Panc1 (cell line): Measurements from ENCODE around the gene CDH13. TPM values are rescaled to one million over a fixed set of nuclear protein-coding genes. Genes with fewer than 3 reads are reported as not detected.

Experiments used
- ATAC-seq: fragments of 200-7000 bp; cut with Tn5 transposase; 2 replicates; pipeline ENCODE4 v1.9.1; 2020; ENCODE audit warnings: mild to moderate bottlenecking, moderate library complexity
- BruUV-seq: library from RNA; stranded (reverse); fragments of 400-500 nt; replicated peaks from 2 replicates; lab custom pipeline; 2021; lab: Mats Ljungman, UMichigan
- CTCF ChIA-PET: fragments of 300-600 bp; sonication (Branson Sonifier 250); formaldehyde crosslinking; loops from one replicate; lab custom pipeline; 2022; ENCODE audit warnings: antibody characterized with exemption; lab: Charles Lee
- POLR2A ChIA-PET: fragments of 300-600 bp; sonication (Branson Sonifier 250); formaldehyde crosslinking; loops from one replicate; lab custom pipeline; 2022; ENCODE audit warnings: antibody characterized with exemption; lab: Charles Lee
- DNase-seq: peaks from one replicate; pipeline ENCODE4 v3.0.0-alpha.2; 2010; ENCODE audit warnings: low read depth, low spot score
- H3K27ac ChIP-seq: 2 replicates; pipeline ENCODE4 v1.5.1; 2011; ENCODE audit warnings: mild to moderate bottlenecking, low read length, inconsistent platforms
- H3K27me3 ChIP-seq: fragments of 200-500 bp; sonication (Bioruptor generic); 2 replicates; pipeline ENCODE4 v1.6.0; 2014; ENCODE audit warnings: low read length, inconsistent platforms; ENCODE audit not compliant: control insufficient read depth, insufficient read depth
- H3K36me3 ChIP-seq: fragments of 200-500 bp; sonication (Bioruptor generic); 2 replicates; pipeline ENCODE4 v1.5.1; 2014; ENCODE audit warnings: inconsistent platforms, mild to moderate bottlenecking, low read length, moderate library complexity; ENCODE audit not compliant: control insufficient read depth, insufficient read depth
- H3K4me1 ChIP-seq: 2 replicates; pipeline ENCODE4 v1.5.1; 2011; ENCODE audit warnings: inconsistent platforms, mild to moderate bottlenecking, low read length, moderate library complexity; ENCODE audit not compliant: control insufficient read depth, insufficient read depth
- H3K4me3 ChIP-seq, 2 experiments: 2 replicates each; pipeline ENCODE4 v1.5.1; 2011 to 2012; ENCODE audit warnings: low read depth in 2 of 2, low read length in 2 of 2, mild to moderate bottlenecking in 2 of 2, inconsistent platforms in 1 of 2, moderate library complexity in 1 of 2
- H3K9me3 ChIP-seq: fragments of 200-500 bp; sonication (Bioruptor generic); 2 replicates; pipeline ENCODE4 v1.5.1; 2014; ENCODE audit warnings: low read depth, mild to moderate bottlenecking, inconsistent platforms, low read length, moderate library complexity; ENCODE audit not compliant: control insufficient read depth, insufficient read depth
- POLR2AphosphoS5 ChIP-seq: IDR thresholded peaks from 2 replicates; pipeline ENCODE4 v1.6.1; 2012; ENCODE audit warnings: mild to moderate bottlenecking, low read depth, low read length, moderate library complexity
- SIN3A ChIP-seq: IDR thresholded peaks from 2 replicates; pipeline ENCODE4 v1.6.1; 2012; ENCODE audit warnings: low read depth, mild to moderate bottlenecking, low read length, moderate library complexity, borderline replicate concordance; ENCODE audit not compliant: insufficient read depth
- TCF7L2 ChIP-seq: IDR thresholded peaks from 2 replicates; pipeline ENCODE4 v1.6.1; 2011; ENCODE audit warnings: mild to moderate bottlenecking, low read depth, low read length, inconsistent platforms
- in situ Hi-C: cut with HindIII; loops from 2 replicates; pipeline ENCODE4 v1.10.0; 2016; ENCODE audit warnings: low sequenced_read_pairs, low pct_unique_long_range_greater_than_20kb
- intact Hi-C: fragments of 100-400 bp; cut with micrococcal nuclease; formaldehyde crosslinking; loops from one replicate; pipeline ENCODE4 v1.10.0; 2022; ENCODE audit not compliant: unreplicated experiment
- total RNA-seq: library from RNA; stranded (reverse); gene quantifications from one replicate; pipeline ENCODE4 v1.2.1, GENCODE V29; 2021; ENCODE audit not compliant: unreplicated experiment
- TF ChIP-seq, protein P1 (sequence below): fragments of 450-650 bp; IDR thresholded peaks from 2 replicates; pipeline ENCODE4 v1.5.1; 2017; ENCODE audit warnings: mild to moderate bottlenecking
- TF ChIP-seq, protein P2 (sequence below), 2 experiments: IDR thresholded peaks; 2 replicates each; pipeline ENCODE4 v1.6.1; 2011 to 2012; ENCODE audit warnings: low read depth in 2 of 2, control low read depth in 1 of 2, low read length in 1 of 2, mild to moderate bottlenecking in 1 of 2, moderate library complexity in 1 of 2; ENCODE audit not compliant: insufficient read depth in 1 of 2

Gene CDH13
- total RNA-seq, 1 experiment from 2014 or later, result not detected

DNA sequence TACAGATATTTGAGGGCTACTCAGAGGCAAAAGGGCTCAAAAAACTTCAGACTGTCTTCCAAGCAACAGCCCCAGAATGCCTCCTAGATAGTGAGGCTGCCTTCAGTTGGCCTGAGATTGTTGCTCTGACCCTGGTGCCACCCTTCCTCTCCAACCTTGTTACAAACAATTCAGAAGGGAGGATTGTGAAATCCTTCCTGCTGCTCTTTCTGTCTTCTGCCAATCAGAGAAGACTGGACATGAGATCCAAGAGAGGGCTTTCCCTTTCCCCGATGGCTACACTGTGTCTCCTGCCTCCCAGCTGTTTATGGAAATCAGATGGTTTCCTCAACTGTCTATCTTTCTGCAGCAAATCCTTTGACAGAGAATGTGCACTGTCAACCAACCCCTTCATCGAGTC is 419.9 kb downstream of the CDH13 start:
- Histone ChIP-seq H3K9me3 (no peaks in the 10 kb centered on the region), H3K27me3 (no peaks in the 10 kb centered on the region), H3K4me1 (no peaks in the 10 kb centered on the region), H3K4me3 (no peak overlapping the region), H3K36me3 (no peaks in the 10 kb centered on the region), H3K27ac (no peak overlapping the region)
- BruUV-seq, result no TSS peak
- DNase-seq (no peak), ATAC-seq (no peak)
- in situ Hi-C loops (no loop called here), intact Hi-C loops (no loop called here)
- POLR2A ChIA-PET, result no interaction called here
- no peak for TF ChIP-seq TCF7L2
- TF ChIP-seq SIN3A, result no peak
- TF ChIP-seq, protein P1, sequence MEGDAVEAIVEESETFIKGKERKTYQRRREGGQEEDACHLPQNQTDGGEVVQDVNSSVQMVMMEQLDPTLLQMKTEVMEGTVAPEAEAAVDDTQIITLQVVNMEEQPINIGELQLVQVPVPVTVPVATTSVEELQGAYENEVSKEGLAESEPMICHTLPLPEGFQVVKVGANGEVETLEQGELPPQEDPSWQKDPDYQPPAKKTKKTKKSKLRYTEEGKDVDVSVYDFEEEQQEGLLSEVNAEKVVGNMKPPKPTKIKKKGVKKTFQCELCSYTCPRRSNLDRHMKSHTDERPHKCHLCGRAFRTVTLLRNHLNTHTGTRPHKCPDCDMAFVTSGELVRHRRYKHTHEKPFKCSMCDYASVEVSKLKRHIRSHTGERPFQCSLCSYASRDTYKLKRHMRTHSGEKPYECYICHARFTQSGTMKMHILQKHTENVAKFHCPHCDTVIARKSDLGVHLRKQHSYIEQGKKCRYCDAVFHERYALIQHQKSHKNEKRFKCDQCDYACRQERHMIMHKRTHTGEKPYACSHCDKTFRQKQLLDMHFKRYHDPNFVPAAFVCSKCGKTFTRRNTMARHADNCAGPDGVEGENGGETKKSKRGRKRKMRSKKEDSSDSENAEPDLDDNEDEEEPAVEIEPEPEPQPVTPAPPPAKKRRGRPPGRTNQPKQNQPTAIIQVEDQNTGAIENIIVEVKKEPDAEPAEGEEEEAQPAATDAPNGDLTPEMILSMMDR, result no peak
- no peak for TF ChIP-seq POLR2AphosphoS5
- TF ChIP-seq, protein P2, sequence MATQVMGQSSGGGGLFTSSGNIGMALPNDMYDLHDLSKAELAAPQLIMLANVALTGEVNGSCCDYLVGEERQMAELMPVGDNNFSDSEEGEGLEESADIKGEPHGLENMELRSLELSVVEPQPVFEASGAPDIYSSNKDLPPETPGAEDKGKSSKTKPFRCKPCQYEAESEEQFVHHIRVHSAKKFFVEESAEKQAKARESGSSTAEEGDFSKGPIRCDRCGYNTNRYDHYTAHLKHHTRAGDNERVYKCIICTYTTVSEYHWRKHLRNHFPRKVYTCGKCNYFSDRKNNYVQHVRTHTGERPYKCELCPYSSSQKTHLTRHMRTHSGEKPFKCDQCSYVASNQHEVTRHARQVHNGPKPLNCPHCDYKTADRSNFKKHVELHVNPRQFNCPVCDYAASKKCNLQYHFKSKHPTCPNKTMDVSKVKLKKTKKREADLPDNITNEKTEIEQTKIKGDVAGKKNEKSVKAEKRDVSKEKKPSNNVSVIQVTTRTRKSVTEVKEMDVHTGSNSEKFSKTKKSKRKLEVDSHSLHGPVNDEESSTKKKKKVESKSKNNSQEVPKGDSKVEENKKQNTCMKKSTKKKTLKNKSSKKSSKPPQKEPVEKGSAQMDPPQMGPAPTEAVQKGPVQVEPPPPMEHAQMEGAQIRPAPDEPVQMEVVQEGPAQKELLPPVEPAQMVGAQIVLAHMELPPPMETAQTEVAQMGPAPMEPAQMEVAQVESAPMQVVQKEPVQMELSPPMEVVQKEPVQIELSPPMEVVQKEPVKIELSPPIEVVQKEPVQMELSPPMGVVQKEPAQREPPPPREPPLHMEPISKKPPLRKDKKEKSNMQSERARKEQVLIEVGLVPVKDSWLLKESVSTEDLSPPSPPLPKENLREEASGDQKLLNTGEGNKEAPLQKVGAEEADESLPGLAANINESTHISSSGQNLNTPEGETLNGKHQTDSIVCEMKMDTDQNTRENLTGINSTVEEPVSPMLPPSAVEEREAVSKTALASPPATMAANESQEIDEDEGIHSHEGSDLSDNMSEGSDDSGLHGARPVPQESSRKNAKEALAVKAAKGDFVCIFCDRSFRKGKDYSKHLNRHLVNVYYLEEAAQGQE (IDR thresholded peaks at IDR 0.05; ENCODE audit: insufficient read depth in 1 of 2, low read depth in 2 of 2, low read length in 1 of 2), result no peak
- CTCF ChIA-PET, result no interaction called here

DNA sequence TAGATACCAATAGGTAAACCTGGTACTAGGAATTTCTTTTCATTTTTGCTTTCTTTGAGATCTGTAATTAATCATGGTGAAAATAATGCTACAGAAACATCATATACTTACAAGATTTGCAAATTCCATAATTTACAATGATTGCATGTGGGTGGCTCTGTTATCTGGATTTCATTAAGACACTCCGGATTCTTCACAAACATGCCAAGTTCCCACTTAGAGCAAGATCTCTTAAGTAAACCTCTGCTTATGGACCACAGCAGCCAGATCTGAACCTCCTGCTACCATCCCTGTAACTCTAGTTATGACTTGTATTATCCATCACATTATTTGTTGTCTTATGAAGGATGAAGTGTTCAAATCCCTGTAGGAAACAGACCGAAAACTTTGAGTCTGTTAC is 424.7 kb downstream of the CDH13 start:
- CTCF ChIA-PET, result no interaction called here
- no peaks in the 10 kb centered on the region for H3K36me3 ChIP-seq
- no peaks in the 10 kb centered on the region for H3K4me1 ChIP-seq
- H3K27ac ChIP-seq, result no peak overlapping the region
- ATAC-seq, result no peak
- POLR2A ChIA-PET, result no interaction called here
- TF ChIP-seq, protein P1, result no peak
- TF ChIP-seq POLR2AphosphoS5 (no peak), TCF7L2 (no peak), SIN3A (no peak)
- TF ChIP-seq, protein P2 (IDR thresholded peaks at IDR 0.05; ENCODE audit: insufficient read depth in 1 of 2, low read depth in 2 of 2, low read length in 1 of 2), result no peak
- no TSS peak for BruUV-seq
- H3K4me3 ChIP-seq, result no peak overlapping the region
- H3K27me3 ChIP-seq, result no peaks in the 10 kb centered on the region
- no peak for DNase-seq
- H3K9me3 ChIP-seq, result no peaks in the 10 kb centered on the region
- in situ Hi-C loops, result no loop called here
- intact Hi-C loops, result no loop called here
